Loucy (cell line): ENCODE measurements around the gene MARCHF6.

Experiments used
- EZH2phosphoT487 ChIP-seq: fragments of 200-600 bp; IDR thresholded peaks from 2 replicates; pipeline ENCODE4 v1.6.1; 2018; ENCODE audit warnings: antibody characterized with exemption, mild to moderate bottlenecking, moderate library complexity, borderline replicate concordance
- TF ChIP-seq, protein P1 (sequence below): fragments of 200-600 bp; sonication (generic); conservative IDR thresholded peaks from 2 replicates; pipeline ENCODE4 v1.5.1; 2014; ENCODE audit warnings: mild to moderate bottlenecking, antibody characterized with exemption, low read length

DNA sequence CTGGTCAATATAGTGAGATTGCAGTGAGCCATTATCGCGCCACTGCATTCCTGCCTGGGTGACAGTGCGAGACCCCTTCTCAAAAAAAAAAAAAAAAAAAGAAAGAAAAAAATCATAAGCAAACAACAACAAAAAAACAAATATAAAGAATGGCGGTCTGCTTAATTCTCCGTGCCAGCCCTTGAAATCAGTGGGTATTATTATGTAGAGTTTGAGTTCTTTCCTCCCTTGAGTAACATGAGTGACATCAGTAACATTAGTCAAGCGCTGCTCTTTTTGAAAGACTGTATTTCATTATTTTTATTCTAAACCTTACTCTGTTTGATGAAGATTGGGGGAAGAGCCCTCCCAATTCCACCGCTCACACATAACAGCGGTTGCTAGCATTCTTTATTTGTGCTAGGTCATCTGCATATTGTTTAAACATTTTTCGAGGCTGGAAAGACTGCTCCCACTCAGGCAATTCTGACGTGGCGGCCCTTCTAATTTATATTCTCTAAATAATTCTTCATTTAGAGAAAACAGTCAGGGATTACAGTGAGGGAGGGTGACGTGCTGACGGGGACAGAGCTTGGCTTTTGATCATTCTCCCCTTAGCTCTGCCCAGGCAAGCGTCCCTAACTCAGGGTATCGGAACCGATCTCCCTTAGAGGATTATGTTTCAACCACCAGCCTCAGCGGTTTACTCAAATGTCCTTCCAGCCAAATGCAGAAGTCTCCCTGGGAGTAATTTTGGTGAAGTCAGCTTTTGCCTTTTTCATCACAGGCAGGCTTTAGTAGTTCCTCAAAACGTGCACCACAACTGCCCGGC lies 860 bp upstream of the MARCHF6 start:
- TF ChIP-seq, protein P1, sequence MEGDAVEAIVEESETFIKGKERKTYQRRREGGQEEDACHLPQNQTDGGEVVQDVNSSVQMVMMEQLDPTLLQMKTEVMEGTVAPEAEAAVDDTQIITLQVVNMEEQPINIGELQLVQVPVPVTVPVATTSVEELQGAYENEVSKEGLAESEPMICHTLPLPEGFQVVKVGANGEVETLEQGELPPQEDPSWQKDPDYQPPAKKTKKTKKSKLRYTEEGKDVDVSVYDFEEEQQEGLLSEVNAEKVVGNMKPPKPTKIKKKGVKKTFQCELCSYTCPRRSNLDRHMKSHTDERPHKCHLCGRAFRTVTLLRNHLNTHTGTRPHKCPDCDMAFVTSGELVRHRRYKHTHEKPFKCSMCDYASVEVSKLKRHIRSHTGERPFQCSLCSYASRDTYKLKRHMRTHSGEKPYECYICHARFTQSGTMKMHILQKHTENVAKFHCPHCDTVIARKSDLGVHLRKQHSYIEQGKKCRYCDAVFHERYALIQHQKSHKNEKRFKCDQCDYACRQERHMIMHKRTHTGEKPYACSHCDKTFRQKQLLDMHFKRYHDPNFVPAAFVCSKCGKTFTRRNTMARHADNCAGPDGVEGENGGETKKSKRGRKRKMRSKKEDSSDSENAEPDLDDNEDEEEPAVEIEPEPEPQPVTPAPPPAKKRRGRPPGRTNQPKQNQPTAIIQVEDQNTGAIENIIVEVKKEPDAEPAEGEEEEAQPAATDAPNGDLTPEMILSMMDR, result no peak
- TF ChIP-seq EZH2phosphoT487, result no peak
